MM.1S (cell line): ENCODE data around the gene RAMAC.

Experiments used
- EZH2phosphoT487 ChIP-seq: fragments of 300-600 bp; sonication (generic); IDR thresholded peaks from 2 replicates; pipeline ENCODE4 v1.6.1; 2018; ENCODE audit warnings: antibody characterized with exemption, low read length
- TF ChIP-seq, protein P1 (sequence below): fragments of 300-600 bp; sonication (generic); IDR thresholded peaks from 2 replicates; pipeline ENCODE4 v1.5.1; 2016; ENCODE audit warnings: antibody characterized with exemption, low read length, mixed read lengths

GRCh38 chr15:82944056-82944455 lies 42.0 kb upstream of the RAMAC start:
- TF ChIP-seq, protein P1, sequence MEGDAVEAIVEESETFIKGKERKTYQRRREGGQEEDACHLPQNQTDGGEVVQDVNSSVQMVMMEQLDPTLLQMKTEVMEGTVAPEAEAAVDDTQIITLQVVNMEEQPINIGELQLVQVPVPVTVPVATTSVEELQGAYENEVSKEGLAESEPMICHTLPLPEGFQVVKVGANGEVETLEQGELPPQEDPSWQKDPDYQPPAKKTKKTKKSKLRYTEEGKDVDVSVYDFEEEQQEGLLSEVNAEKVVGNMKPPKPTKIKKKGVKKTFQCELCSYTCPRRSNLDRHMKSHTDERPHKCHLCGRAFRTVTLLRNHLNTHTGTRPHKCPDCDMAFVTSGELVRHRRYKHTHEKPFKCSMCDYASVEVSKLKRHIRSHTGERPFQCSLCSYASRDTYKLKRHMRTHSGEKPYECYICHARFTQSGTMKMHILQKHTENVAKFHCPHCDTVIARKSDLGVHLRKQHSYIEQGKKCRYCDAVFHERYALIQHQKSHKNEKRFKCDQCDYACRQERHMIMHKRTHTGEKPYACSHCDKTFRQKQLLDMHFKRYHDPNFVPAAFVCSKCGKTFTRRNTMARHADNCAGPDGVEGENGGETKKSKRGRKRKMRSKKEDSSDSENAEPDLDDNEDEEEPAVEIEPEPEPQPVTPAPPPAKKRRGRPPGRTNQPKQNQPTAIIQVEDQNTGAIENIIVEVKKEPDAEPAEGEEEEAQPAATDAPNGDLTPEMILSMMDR = no peak
- TF ChIP-seq EZH2phosphoT487 = no peak
